HG02623 (cell line): ENCODE data around the gene SLC35A2.
A peak's percentile ranks its signal among the peaks of the same experiment; 100 is the strongest.

Experiments
- ATAC-seq: cut with Tn5 transposase; IDR thresholded peaks from one replicate; pipeline ENCODE4 v1.9.1; 2021; ENCODE audit warnings: moderate library complexity; ENCODE audit not compliant: unreplicated experiment

SLC35A2 gene

DNA sequence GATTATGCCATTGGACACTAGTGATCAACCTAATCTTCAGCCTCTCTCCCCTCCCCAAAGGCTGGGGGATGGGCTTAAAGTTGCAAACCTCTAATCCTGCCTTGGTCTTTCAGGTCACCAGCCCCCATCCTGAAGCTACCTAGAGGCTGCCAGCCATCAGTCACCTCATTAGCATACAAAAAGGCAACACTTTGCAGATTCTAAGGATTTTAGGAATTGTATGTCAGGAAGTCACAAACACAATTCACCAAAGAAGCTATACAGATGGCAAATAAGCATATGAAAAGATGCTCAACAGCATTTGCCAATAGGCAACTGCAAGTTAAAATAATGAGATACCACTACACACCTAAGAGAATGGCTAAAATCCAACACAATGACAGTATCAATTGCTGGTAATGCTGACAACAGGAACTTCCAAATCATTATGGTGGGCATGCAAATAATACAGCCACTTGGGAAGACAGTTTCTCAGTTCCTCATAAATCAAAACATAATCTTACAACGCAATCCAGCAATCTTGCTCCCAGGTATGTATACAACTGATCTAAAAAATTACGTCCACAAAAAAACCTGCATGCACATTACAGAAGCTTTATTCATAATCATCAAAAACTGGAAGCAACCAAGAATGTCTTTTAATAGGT, 16.4 kb upstream of the SLC35A2 start:
- no peak for ATAC-seq

DNA sequence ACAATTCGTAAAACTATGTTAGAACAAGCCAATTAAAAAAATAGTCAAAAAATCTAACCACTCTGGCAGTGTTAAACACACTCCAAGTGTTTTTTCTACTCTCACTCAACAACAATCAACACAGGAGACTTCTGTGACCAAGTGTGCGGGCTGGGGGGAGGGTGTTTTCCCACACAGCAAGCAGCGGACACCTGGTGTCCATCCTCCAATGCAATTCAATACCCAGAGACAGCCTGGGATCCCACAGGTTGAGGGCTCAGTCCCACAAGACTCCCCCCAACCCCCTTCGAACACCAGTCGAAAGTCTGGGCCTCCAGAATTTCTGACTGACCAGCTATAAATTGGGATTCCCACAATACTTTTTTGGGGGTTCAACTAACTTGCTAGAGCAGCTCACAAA, 15.7 kb upstream of the SLC35A2 start:
- no peak for ATAC-seq

DNA sequence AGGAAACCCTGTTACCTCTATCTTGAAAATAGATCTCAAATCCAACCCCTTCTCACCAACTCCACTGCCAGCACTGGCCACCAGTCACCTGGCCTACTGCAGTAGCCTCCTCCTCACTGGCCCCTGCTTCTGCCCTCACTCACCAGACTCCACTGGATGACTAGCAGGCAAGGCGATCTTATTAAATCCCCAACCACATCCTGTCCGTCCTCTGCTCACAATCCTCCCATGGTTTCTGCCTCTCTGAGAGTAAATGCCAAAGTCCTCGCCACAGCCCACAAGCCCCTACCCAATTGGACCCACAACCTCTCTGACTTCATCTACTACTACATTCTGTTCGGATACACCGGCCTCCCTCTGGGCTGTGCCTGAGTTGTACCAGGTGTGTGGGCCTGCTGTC, 12.8 kb upstream of the SLC35A2 start:
- ATAC-seq = no peak

DNA sequence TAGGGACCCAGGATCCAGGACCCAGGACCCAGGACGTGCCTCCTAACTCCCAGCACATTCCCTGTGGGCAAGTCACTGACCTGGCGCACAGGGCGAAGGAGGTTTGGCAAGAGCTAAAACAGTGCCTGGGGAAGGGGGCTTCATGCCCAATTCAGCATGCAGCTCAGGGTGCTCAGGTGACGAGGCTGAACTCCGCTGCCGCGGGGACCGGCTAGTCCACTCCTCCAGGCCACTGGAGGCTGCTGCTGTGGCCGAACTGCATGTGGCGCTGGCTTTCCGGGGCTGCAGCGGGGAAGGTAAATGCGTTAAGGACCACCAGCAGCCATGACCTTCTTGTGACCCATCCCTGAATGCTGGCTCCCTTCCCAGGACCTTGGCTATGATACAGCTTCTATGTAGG, 12.3 kb upstream of the SLC35A2 start:
- ATAC-seq = no peak

DNA sequence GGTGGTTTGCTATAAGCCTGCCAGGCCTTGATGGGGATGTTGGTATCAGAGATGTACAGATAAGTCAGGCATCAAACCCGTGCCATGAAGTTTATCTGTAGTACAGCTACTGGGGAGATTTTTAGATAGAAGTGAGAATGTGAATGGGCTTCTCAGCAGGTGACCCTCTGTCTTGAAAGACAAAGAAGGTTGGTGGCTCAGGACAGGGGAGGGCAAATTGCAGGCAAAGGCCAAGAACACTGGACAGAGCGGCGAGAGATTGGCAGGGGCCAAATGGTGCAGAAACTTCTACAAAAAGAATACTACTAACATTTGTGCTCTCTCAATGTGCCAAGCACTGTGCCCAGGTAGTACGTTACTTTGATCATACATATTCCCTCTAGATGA, 9.3 kb upstream of the SLC35A2 start:
- no peak for ATAC-seq

DNA sequence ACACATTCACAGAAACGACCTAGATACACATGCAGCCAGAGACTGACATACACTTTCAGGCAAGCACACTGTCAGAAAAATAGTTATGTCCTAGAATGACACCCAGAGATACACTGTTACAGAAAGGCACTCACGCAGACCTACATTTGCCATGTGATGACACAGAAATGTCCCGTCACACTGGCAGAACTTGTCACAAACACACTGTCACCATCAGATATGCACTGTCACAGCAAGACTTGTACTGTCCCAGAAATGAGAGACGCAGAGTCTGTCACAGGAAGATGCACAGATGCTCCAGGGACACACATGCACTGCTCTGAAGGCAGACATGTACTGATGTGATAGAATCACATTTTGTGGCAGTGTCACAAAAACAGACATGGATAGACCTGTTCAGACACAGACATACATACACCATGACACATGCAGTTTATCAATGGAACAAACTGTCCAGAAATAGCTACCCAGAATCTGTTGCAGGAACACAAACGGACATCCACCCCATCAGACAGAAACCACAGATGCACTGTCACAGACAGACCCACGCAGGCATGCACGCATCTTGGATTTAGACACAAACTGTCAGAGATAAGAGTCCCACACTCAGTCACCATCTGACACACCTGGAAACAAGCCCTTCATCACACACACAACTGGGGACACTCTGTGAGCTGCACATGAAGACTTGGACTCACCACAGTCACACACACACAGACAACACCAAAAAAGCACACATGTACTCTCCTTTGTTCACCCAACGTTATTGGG, 8.7 kb upstream of the SLC35A2 start:
- ATAC-seq = no peak

DNA sequence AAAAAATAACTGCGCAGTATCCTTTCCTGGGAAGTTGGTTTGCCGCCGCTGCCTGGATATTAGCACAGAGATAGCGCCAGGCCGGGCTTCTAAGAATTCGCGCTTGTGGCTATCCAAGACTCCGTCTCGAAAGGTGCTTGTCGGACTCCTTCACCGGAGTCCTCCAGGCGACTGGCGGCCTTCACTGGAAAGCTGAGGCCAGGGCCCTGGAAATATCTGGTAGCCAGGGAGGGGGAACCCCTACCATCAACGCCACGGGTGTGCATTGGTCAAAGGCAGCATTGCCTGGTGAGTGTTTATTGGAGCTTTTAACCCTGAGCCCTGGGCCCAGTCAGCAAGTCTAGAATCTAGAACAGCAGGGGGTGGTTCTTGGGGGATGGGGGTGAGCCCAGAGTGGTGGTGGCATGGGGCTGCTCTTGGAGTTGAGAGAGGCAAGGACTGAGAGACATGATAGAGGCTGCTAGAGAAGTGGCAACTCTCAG, 8.0 kb upstream of the SLC35A2 start:
- no peak for ATAC-seq

DNA sequence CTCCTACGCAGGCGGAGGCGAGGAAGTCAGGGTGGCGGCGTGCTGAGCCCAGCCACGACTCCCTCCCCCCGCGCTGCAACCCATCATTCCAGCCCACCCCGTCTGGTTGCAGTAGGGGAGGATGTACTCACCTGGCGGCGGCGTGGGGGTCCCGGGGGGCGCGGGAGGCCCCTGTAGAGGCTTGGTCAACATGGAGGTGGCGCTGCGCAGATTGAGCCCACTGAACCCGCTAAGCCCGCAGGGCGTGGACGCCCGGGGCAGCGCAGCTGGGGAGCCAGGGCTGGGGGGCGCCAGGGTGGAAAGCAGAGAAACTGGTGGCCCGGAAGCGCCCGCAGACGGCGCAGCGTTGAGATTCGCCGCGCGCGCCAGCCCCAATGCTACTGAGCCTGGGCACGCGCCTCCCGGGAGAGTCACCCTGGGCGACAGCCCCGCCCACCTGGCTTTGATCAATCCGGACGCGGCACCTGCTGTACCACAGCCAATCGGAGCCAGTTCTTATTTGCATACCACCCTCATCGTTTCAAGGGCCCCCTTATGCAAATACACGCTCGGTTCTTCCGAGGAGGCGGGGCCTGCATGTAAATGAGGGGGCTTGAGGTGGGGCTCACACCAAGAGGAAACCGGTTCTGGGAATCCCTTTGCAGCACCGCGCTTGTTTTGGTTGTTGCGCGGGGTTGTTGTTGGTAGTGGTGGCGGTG, 7.3 kb upstream of the SLC35A2 start, which contains the start of gene PIM2:
TSS of gene PIM2 (minus strand) at position 382 of the 698 bp plus-strand sequence. CDS start at position 192, 190 bp downstream.
- ATAC-seq = peak; percentile 75

DNA sequence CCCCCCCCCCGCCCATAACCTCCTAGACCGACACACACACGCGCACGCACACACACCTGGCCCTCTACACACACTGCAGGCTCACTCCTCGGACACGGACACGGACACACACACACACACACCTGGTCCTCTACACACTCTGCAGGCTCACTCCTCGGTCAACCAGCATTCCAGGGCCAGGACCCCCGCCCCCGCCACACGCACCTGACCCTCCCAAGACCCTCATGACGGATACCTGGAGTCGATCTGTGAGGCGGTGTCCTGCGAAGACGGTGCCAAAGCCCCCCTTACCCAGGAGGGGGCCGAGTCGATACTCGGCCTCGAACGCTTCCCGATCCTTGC, 6.8 kb upstream of the SLC35A2 start:
- no peak for ATAC-seq

DNA sequence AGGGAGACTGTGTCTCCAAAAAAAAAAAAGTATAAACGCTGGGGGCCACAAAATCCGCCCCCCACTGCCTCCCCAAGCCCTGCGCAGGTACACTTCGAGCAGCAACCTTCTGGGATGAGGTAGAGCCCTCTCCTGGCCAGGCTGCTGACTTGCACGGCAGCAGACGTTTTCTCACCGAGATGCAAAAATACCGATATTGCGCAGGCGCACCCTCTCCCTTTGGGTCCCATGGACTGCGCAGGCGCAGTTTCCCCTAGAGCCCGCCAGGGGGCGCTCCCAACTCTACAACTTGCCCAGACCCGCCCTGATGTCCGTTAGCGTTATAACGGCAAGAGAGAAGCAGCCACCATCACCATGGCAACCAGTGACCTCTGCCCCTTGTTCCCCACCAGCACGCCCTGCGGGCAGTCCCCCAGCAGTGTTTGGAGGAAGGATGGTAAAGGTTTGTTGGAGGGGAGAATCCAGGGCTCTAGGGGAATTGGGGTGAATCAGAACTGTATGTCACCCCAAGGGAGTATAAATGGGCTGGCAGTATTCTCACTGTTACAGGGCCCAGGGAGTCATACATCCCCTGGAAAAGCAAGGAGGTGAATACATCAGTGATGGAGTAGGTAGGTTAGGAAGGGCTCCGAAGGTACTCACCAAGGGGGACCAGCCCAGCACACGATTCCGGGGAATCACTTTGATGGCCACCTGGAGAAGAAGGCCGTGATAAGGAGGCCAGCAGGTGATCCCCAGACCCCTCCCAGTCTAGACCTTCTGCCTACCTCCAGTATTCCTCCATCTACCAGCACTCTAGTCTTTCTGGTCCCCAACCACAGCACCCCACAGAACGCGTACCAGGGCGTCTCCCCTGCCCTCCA, 5.9 kb upstream of the SLC35A2 start:
- ATAC-seq = no peak

DNA sequence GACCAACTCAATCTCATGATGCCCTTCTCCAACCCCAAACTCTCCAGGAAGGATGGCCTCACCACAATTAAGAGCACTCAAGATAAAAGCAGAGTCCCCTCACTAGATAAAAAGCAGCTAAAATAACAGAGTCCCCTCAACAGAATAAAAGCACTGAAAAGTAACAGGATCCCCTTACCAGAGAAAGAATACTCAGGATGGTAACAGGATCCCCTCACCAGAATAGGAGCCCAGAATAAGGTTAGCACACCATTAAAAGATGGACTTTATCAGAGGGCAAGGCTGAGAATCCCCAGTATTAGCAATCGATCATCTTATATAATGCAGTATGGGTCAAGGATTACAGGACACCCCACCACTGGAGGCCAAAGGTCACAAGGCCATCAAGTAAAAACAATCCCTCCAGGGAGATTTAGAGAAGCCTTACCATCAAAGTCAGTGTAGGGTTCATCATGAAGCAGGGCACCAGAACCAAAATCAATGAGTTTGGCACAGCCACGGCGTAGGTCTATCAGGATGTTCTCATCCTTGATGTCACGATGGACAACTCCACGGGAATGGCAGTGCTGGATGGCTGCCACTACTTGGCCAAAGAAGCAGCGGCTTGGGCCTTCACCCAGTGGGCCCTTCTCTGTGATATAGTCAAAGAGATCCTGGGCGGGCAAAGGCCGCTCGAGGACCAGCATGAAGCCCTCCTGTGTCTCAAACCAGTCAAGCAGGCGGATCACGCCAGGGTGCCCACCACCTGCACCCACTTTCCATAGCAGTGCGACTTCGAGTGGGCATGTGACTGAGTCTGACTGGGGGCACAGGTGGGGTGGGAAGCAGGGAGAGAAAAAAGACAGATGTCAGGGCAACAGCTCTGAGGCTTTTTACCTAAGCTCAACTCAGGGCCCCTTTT, 3.4 kb upstream of the SLC35A2 start:
- ATAC-seq = no peak

DNA sequence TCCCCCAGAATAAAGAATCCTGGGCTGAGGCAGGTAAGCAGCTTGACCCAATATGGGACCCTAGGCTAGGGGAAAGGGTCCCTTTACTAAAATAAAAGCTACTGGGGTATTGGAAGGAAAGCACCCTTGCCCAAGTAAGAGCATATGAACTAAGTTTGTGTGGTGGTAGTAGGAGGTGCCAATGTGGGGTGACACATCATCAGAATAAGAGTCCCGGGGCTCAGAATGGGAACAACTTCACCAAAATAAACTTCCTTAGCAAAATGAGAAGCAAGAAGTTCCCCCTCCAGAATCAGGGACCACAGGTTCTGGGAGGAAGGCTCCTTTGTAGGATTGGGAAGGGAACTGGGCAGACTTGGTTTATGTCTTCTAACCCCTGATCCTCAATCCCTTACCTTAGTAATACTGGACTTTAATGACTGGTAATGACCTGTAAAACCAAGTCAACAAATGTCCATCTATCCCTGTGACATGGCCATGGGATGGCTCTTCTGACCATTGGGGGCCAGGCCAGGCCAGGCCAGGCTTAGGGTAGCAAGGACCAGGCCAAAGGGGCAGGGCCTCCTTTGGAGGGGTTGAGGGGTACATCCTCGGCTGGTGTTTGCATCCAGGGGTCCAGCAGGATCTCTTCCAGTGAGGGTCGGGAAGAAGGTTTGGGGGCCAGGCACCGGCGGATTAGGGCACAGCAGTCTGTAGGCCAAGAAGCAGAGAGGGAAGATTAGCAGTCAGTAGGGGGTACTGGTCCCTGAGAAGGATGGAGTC, 2.3 kb upstream of the SLC35A2 start:
- no peak for ATAC-seq

DNA sequence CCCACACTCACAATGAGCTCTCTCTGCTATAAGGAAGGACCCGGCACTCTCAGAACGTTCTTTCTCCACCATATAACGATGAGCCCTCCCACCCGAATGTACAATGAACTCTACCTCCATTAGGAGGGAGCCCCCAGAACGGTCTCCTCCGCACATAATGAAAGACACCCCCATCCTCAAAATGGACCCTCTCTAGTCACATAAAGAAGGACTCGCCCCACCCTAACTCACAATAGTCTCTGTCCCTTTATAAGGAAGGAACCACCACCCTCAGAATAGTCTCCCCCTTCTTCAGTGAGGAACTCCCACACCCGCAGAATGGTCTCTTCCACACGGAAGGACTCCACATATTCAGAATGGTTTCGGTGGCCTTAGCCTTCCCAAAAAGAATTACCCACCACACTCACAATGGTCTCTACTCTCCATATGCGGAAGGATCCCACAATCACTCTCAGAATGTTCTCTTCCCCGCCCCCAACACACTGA, 477 bp downstream of the SLC35A2 start:
- no peak for ATAC-seq

DNA sequence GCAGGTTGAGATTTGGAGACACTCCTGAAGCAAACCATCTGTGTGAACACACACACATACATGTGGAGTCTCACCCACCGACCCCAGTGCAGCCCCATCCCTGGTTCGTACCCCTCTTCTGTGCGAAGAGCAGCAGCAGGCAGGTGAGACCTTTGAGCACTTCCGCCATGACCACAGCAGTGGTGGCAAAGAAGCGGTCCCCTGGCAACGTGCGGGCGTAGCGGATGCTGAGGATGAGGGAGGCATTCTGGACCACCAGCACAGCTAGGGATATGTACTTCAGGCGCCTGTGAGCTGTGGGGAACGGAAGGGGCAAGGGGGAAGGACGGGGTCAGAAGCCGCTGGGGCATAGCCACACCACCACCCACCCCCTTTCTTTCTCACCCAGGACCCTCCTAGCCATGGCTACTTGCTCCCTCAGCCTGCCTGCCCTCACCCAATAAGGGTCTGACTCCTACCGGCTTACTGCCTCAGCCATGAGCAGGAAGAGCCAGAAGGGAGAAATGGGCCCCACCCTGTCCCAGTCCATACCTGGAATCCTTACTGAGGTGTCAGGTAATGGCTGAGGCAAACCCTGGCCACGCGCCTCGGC, 1.6 kb downstream of the SLC35A2 start:
- ATAC-seq = no peak

DNA sequence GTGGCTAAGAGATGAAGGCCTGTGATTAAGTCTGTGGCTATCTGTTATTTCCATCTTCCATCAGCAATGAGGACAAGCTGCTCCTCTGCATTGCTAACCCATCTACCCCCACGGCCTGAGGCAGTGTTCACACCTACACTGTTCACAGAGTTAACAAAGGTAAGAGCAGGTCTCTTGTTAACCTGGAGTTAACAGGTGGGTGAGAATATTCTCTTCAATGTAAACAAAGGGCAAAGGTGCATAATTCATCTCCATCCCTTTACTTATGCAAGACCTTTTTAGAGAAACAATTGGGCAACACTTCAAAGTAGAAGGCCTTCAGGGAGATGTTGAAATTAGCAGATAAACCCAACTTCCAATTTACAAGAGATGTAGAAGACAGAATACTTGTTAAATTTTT, 2.8 kb downstream of the SLC35A2 start:
- ATAC-seq = no peak

DNA sequence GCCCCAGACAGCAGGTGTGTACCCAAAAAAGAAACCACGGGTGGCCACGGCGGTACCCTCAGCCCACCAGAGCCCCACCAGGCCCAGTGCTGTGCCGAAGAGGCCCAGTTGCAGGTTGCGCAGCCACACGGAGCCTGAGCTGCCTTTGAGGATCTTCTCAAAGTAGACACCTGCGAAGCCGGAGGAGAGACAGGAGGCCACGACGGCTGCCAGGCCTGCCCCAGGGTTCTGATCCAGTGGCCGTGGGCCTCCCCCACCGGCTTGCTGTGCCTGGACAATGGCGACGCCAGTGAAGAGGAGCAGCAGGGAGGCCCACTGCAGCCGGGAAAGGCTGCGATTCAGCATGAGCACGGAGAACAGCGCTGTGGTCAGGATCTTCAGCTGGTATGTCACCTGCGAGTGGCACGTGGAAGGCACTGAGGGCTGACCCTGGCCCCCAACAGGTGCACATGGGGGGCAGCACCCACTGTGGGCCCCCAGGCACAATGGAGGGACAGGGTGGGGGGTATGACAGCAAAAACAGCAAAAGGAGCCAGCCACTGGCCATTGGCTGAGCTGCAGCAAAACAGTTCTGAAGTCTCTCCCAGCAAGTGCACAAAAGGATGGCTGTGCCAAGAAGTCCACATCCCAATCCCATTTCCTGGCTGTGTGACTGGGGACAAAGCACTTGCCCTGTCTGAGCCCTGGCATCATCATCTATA, 6.2 kb downstream of the SLC35A2 start:
- ATAC-seq = no peak

DNA sequence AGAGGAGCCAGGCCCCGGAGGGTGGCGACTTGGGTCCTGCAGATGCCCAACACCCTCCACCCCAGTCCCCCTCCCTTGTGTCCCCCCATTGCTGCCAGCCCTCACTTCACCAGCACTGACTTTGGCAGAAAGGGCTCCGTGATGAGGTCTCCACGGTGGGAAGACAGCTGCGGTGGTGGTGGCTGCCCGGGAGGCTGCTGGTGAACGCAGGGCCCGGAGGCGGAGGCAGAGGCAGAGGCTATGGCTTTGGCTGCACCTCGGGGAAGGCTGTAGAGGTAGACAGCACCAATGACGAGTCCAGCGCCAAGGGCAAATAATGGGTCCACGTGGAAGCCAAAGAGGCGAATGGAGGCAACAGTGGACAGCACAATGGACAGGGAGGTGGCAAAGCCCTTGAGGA, 6.8 kb downstream of the SLC35A2 start:
- no peak for ATAC-seq

DNA sequence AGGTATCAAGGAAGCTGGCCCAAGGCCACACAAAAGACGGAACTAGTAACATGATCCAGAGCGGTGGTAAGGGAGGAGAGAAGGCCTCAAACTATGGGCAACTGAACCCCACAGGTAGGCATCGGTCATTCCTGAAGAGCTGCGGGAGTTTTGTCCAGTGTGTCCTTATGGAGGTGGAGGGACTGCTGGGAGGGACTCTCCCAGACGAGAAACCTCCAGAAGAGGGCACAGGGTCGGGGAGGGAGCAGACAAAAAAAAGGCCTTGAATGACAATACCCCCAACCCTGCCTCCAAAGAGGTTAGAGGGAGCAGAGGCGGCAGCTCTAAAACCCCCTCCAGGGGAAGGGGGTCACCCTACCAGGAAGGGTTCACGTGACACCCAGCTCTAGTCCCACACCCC, 7.3 kb downstream of the SLC35A2 start:
- ATAC-seq = no peak
